GM23338 (cell line): Measurements from ENCODE around the gene ZBTB49. TPM values are rescaled to one million over a fixed set of nuclear protein-coding genes. Genes with fewer than 3 reads are reported as not detected.

Source experiments
- ATAC-seq: fragments of 200-7000 bp; cut with Tn5 transposase; 3 replicates; pipeline ENCODE4 v1.9.1; 2020
- DNase-seq: peaks from one replicate; pipeline ENCODE4 v3.0.0-alpha.2; 2015; ENCODE audit warnings: low spot score
- H2AFZ ChIP-seq: fragments of 200-600 bp; sonication (generic); 2 replicates; pipeline ENCODE4 v1.8.0; 2016; ENCODE audit warnings: antibody characterized with exemption, mild to moderate bottlenecking, moderate library complexity
- H3F3A ChIP-seq: fragments of 200-600 bp; sonication (generic); replicated peaks from 2 replicates; pipeline ENCODE4 v1.8.0; 2017; ENCODE audit warnings: antibody characterized with exemption, mixed run types, low read depth
- H3K27ac ChIP-seq: fragments of 200-600 bp; sonication (generic); 2 replicates; pipeline ENCODE4 v1.6.1; 2016; ENCODE audit warnings: low read depth
- H3K27me3 ChIP-seq: fragments of 200-600 bp; sonication (generic); 2 replicates; pipeline ENCODE4 v1.8.0; 2016; ENCODE audit warnings: mild to moderate bottlenecking, mixed run types, moderate library complexity; ENCODE audit not compliant: insufficient read depth
- H3K36me3 ChIP-seq: fragments of 200-600 bp; sonication (generic); 2 replicates; pipeline ENCODE4 v1.8.0; 2016; ENCODE audit warnings: mild to moderate bottlenecking; ENCODE audit not compliant: insufficient read depth
- H3K4me1 ChIP-seq: fragments of 200-600 bp; sonication (generic); 2 replicates; pipeline ENCODE4 v1.8.0; 2016; ENCODE audit warnings: mild to moderate bottlenecking, moderate library complexity; ENCODE audit not compliant: insufficient read depth
- H3K4me2 ChIP-seq: fragments of 200-600 bp; sonication (generic); 2 replicates; pipeline ENCODE4 v1.7.1; 2017; ENCODE audit warnings: mixed run types
- H3K4me3 ChIP-seq: fragments of 200-600 bp; sonication (generic); 2 replicates; pipeline ENCODE4 v1.6.1; 2016; ENCODE audit warnings: mixed run types
- H3K79me2 ChIP-seq: fragments of 200-600 bp; sonication (generic); replicated peaks from 2 replicates; pipeline ENCODE4 v1.8.0; 2017; ENCODE audit warnings: mild to moderate bottlenecking; ENCODE audit not compliant: insufficient read depth
- H3K9me2 ChIP-seq: fragments of 200-600 bp; sonication (generic); 2 replicates; pipeline ENCODE4 v1.8.0; 2017; ENCODE audit not compliant: insufficient read depth
- H4K20me1 ChIP-seq: fragments of 200-600 bp; sonication (generic); replicated peaks from 2 replicates; pipeline ENCODE4 v1.8.0; 2017; ENCODE audit warnings: mild to moderate bottlenecking; ENCODE audit not compliant: insufficient read depth
- H3K27ac Mint-ChIP-seq: 2 replicates; pipeline ENCODE4 v1.8.0; 2020; ENCODE audit warnings: inconsistent platforms, mild to moderate bottlenecking, moderate library complexity, mixed read lengths
- H3K27me3 Mint-ChIP-seq: 3 replicates; pipeline ENCODE4 v1.8.0; 2022; ENCODE audit warnings: low read depth, mild to moderate bottlenecking, moderate library complexity, mixed read lengths, inconsistent platforms; ENCODE audit not compliant: insufficient read depth, poor library complexity
- H3K36me3 Mint-ChIP-seq: 3 replicates; pipeline ENCODE4 v1.8.0; 2021; ENCODE audit warnings: low read depth, mild to moderate bottlenecking, inconsistent platforms, moderate library complexity, mixed read lengths
- H3K4me1 Mint-ChIP-seq: 3 replicates; pipeline ENCODE4 v1.8.0; 2020; ENCODE audit warnings: mild to moderate bottlenecking, inconsistent platforms, mixed read lengths
- H3K4me3 Mint-ChIP-seq: 3 replicates; pipeline ENCODE4 v1.8.0; 2021; ENCODE audit warnings: moderate library complexity, mild to moderate bottlenecking, inconsistent platforms, mixed read lengths
- H3K9me3 Mint-ChIP-seq: 3 replicates; pipeline ENCODE4 v1.8.0; 2020; ENCODE audit warnings: moderate library complexity, mild to moderate bottlenecking, inconsistent platforms, mixed read lengths
- ETS1 ChIP-seq: IDR thresholded peaks from 2 replicates; pipeline ENCODE4 v1.6.1; 2016; ENCODE audit warnings: antibody characterized with exemption
- EZH2 ChIP-seq: fragments of 200-600 bp; sonication (generic); IDR thresholded peaks from one replicate; pipeline ENCODE4 v1.8.0; 2017; ENCODE audit warnings: antibody characterized with exemption, mild to moderate bottlenecking, low read depth; ENCODE audit not compliant: unreplicated experiment
- EZH2phosphoT487 ChIP-seq: fragments of 200-600 bp; sonication (generic); IDR thresholded peaks from one replicate; pipeline ENCODE4 v1.8.1; 2018; ENCODE audit warnings: antibody characterized with exemption; ENCODE audit not compliant: unreplicated experiment
- JUNB ChIP-seq: IDR thresholded peaks from one replicate; pipeline ENCODE4 v1.6.1; 2016; ENCODE audit warnings: antibody characterized with exemption; ENCODE audit not compliant: unreplicated experiment
- NANOG ChIP-seq: IDR thresholded peaks from 2 replicates; pipeline ENCODE4 v1.6.1; 2016; ENCODE audit warnings: antibody characterized with exemption, borderline replicate concordance
- ZNF114 ChIP-seq: fragments of 250-450 bp; sonication (Bioruptor Pico); IDR thresholded peaks from 2 replicates; pipeline ENCODE4 v1.5.0; 2020; ENCODE audit warnings: mild to moderate bottlenecking, moderate library complexity
- ZNF331 ChIP-seq: fragments of 250-450 bp; sonication (Bioruptor Pico); IDR thresholded peaks from 2 replicates; pipeline ENCODE4 v1.5.0; 2020; ENCODE audit warnings: low read depth, mild to moderate bottlenecking, moderate library complexity
- ZNF462 ChIP-seq: fragments of 250-450 bp; sonication (Bioruptor Pico); IDR thresholded peaks from 2 replicates; pipeline ENCODE4 v1.5.0; 2020; ENCODE audit warnings: mild to moderate bottlenecking, moderate library complexity
- polyA plus RNA-seq: library from polyadenylated mRNA; unstranded; fragments of >200 nt; fragmentation: Nextera tagmentation; extraction: Ambion mirVana; gene quantifications from 2 replicates; pipeline ENCODE4 v1.2.1, GENCODE V29; 2016
- total RNA-seq: library from RNA; depleted of rRNA; stranded (reverse); fragments of >200 nt; shearing (Covaris generic); gene quantifications from 2 replicates; pipeline ENCODE4 v1.2.3, GENCODE V29; 2014

Gene ZBTB49
- total and polyA plus RNA-seq, 2 experiments from 2014 or later, result 4.1 to 6.0 TPM

- no peak overlapping the region for H3K27ac ChIP-seq
- H3F3A ChIP-seq, result no peaks in the 10 kb centered on the region
- Mint-ChIP-seq H3K27ac (no peak overlapping the region), H3K36me3 (peaks cover 75% of the 10 kb centered on the region), H3K9me3 (no peaks in the 10 kb centered on the region), H3K27me3 (no peaks in the 10 kb centered on the region), H3K4me3 (no peak overlapping the region), H3K4me1 (no peaks in the 10 kb centered on the region)
- DNase-seq (no peak), ATAC-seq (no peak)
- H3K4me1 ChIP-seq, result no peaks in the 10 kb centered on the region
- peaks cover 71% of the 10 kb centered on the region for H3K36me3 ChIP-seq
- peaks cover 20% of the 10 kb centered on the region for H4K20me1 ChIP-seq
- H3K4me2 ChIP-seq, result no peak overlapping the region
- H2AFZ ChIP-seq, result no peak overlapping the region
- no peak overlapping the region for H3K4me3 ChIP-seq
- no peaks in the 10 kb centered on the region for H3K9me2 ChIP-seq
- TF ChIP-seq ZNF331 (no peak), ZNF114 (CRISPR knock-in tag) (no peak), EZH2phosphoT487 (no peak), EZH2 (no peak), JUNB (no peak), ETS1 (no peak), NANOG (no peak), ZNF462 (no peak)
- no peaks in the 10 kb centered on the region for H3K27me3 ChIP-seq
- H3K79me2 ChIP-seq, result peaks cover 26% of the 10 kb centered on the region
These were observed 8.3 kb upstream of the ZBTB49 start for GRCh38 chr4:4281787-4282186.
